Daoy (cell line): Measurements from ENCODE around the gene NLRP4. TPM values are rescaled to one million over a fixed set of nuclear protein-coding genes. Genes with fewer than 3 reads are reported as not detected.

Source experiments
- DNase-seq: peaks from one replicate; pipeline ENCODE4 v3.0.0-alpha.2; 2015; ENCODE audit warnings: low read depth
- total RNA-seq: library from RNA; depleted of rRNA; stranded (reverse); fragments of >200 nt; shearing (Covaris generic); gene quantifications from 2 replicates; pipeline ENCODE4 v1.2.3, GENCODE V29; 2014; rRNA removed

NLRP4 gene
- 0.60 and 0.80 TPM in 2 replicates for total RNA-seq

- DNase-seq, result peak; percentile 75
These were observed at the start of gene NLRP4 for GRCh38 chr19:55836340-55836739. Gene NLRP4, plus strand, starts transcription at chr19:55836540. Its CDS starts 15,541 bp downstream, at chr19:55852081.

- DNase-seq, result no peak
These were observed 41.3 kb upstream of the NLRP4 start for GRCh38 chr19:55795021-55795420.

GRCh38 chr19:55801416-55801815, 34.9 kb upstream of the NLRP4 start:
- DNase-seq, result no peak

- DNase-seq, result no peak
These were observed 34.1 kb upstream of the NLRP4 start for GRCh38 chr19:55802281-55802680.

- peak; percentile 97 for DNase-seq
These were observed 26.8 kb upstream of the NLRP4 start for GRCh38 chr19:55809381-55810058.

GRCh38 chr19:55811340-55811739, 25.0 kb upstream of the NLRP4 start:
- DNase-seq, result no peak

GRCh38 chr19:55812449-55812848, 23.9 kb upstream of the NLRP4 start:
- no peak for DNase-seq

GRCh38 chr19:55813906-55814305, 22.4 kb upstream of the NLRP4 start:
- DNase-seq, result no peak

- no peak for DNase-seq
These were observed 16.3 kb upstream of the NLRP4 start for GRCh38 chr19:55820037-55820436.

- DNase-seq, result no peak
These were observed 5.7 kb upstream of the NLRP4 start for GRCh38 chr19:55830656-55831055.

GRCh38 chr19:55831846-55832245, 4.5 kb upstream of the NLRP4 start, which contains the start of gene NLRP11:
Gene NLRP11, minus strand, starts transcription at chr19:55831999. Its CDS starts 13,825 bp downstream, at chr19:55818174.
- DNase-seq, result no peak

- DNase-seq, result no peak
These were observed 3.7 kb upstream of the NLRP4 start for GRCh38 chr19:55832676-55833075.

- no peak for DNase-seq
These were observed 1.9 kb downstream of the NLRP4 start for GRCh38 chr19:55838251-55838650.

- no peak for DNase-seq
These were observed 2.6 kb downstream of the NLRP4 start for GRCh38 chr19:55838906-55839305.

GRCh38 chr19:55855160-55855559, 18.8 kb downstream of the NLRP4 start:
- DNase-seq, result no peak

- no peak for DNase-seq
These were observed 20.8 kb downstream of the NLRP4 start for GRCh38 chr19:55857149-55857548.

- DNase-seq, result no peak
These were observed 21.6 kb downstream of the NLRP4 start for GRCh38 chr19:55857974-55858373.

GRCh38 chr19:55858401-55858800, 22.1 kb downstream of the NLRP4 start:
- DNase-seq, result no peak

- DNase-seq, result no peak
These were observed 22.6 kb downstream of the NLRP4 start for GRCh38 chr19:55858969-55859368.

- DNase-seq, result no peak
These were observed 30.2 kb downstream of the NLRP4 start for GRCh38 chr19:55866521-55866920.

GRCh38 chr19:55867101-55867500, 30.8 kb downstream of the NLRP4 start:
- DNase-seq, result no peak

GRCh38 chr19:55870736-55871135, 34.4 kb downstream of the NLRP4 start:
- DNase-seq, result no peak

- no peak for DNase-seq
These were observed 40.9 kb downstream of the NLRP4 start for GRCh38 chr19:55877211-55877610.

GRCh38 chr19:55882626-55883025, 46.3 kb downstream of the NLRP4 start:
- DNase-seq, result no peak
